Endothelial cell of umbilical vein (primary cell): Measurements from ENCODE around the gene ANAPC13. TPM values are rescaled to one million over a fixed set of nuclear protein-coding genes. Genes with fewer than 3 reads are reported as not detected.

ENCODE experiments used
- BruUV-seq: library from RNA; stranded (reverse); fragments of 400-500 nt; replicated peaks from 2 replicates; lab custom pipeline; 2021; lab: Mats Ljungman, UMichigan
- CTCF ChIA-PET: fragments of 300-600, 350-600 bp; sonication (Branson Sonifier 250); formaldehyde crosslinking; loops from one replicate; lab custom pipeline; 2021; ENCODE audit warnings: antibody characterized with exemption, inconsistent platforms; lab: Charles Lee
- POLR2A ChIA-PET: fragments of 300-600, 350-600 bp; sonication (Branson Sonifier 250); formaldehyde crosslinking; loops from one replicate; lab custom pipeline; 2021; ENCODE audit warnings: antibody characterized with exemption, inconsistent platforms; lab: Charles Lee
- DNase-seq: peaks from one replicate; pipeline ENCODE4 v3.0.0-alpha.2; 2011; ENCODE audit warnings: low read depth, low spot score
- FAIRE-seq: peaks from 2 replicates; lab custom pipeline; 2011; peaks lifted over from hg19 to GRCh38; lab: Jason Lieb, UNC
- H2AFZ ChIP-seq: 2 replicates; pipeline ENCODE4 v1.6.0; 2012; ENCODE audit warnings: low read depth, low read length, control low read depth, inconsistent platforms
- H3K27ac ChIP-seq: 2 replicates; pipeline ENCODE4 v1.5.1; 2011; ENCODE audit warnings: low read depth, mild to moderate bottlenecking, control low read depth, low read length, moderate library complexity; ENCODE audit not compliant: insufficient read depth
- H3K27me3 ChIP-seq, 2 experiments: 2 replicates each; pipeline versions ENCODE4 v1.6.0 to v1.6.1; 2011; ENCODE audit warnings: low read length in 2 of 2, mixed read lengths in 1 of 2; ENCODE audit not compliant: control insufficient read depth in 2 of 2, insufficient read depth in 2 of 2
- H3K36me3 ChIP-seq, 2 experiments: 2 replicates in 1 of 2; 3 replicates in 1 of 2; pipeline ENCODE4 v1.5.1; 2011; ENCODE audit warnings: low read length in 2 of 2, mild to moderate bottlenecking in 1 of 2, moderate library complexity in 1 of 2; ENCODE audit not compliant: control insufficient read depth in 2 of 2, insufficient read depth in 2 of 2; ENCODE audit errors: extremely low read depth in 1 of 2
- H3K4me1 ChIP-seq: 3 replicates; pipeline ENCODE4 v1.5.1; 2011; ENCODE audit warnings: mild to moderate bottlenecking, low read length; ENCODE audit not compliant: control insufficient read depth, insufficient read depth; ENCODE audit errors: extremely low read depth
- H3K4me2 ChIP-seq: 2 replicates; pipeline ENCODE4 v1.6.1; 2011; ENCODE audit warnings: low read length, control low read depth, mixed read lengths; ENCODE audit not compliant: insufficient read depth
- H3K4me3 ChIP-seq, 3 experiments: fragments of 200-600 bp in 1 of 3; sonication (generic), shearing (Covaris generic) in 1 of 3; replicated peaks in 1 of 3; 2 replicates each; pipeline ENCODE4 v1.5.1; 2011 to 2016; ENCODE audit warnings: control low read depth in 3 of 3, low read length in 3 of 3, mild to moderate bottlenecking in 2 of 3, inconsistent platforms in 1 of 3, low read depth in 1 of 3, moderate library complexity in 1 of 3; ENCODE audit not compliant: insufficient read depth in 1 of 3
- H3K79me2 ChIP-seq: 2 replicates; pipeline ENCODE4 v1.6.0; 2012; ENCODE audit warnings: low read length, inconsistent platforms; ENCODE audit not compliant: control insufficient read depth, insufficient read depth
- H3K9ac ChIP-seq: replicated peaks from 2 replicates; pipeline ENCODE3; 2011; ENCODE audit warnings: low read length, control low read depth; ENCODE audit not compliant: insufficient read depth; ENCODE audit errors: extremely low read depth
- H3K9me1 ChIP-seq: replicated peaks from 3 replicates; pipeline ENCODE4 v1.6.0; 2011; ENCODE audit warnings: mild to moderate bottlenecking, low read length; ENCODE audit not compliant: control insufficient read depth, insufficient read depth; ENCODE audit errors: extremely low read depth
- H3K9me3 ChIP-seq: replicated peaks from 2 replicates; pipeline ENCODE4 v1.5.1; 2012; ENCODE audit warnings: low read length, inconsistent platforms; ENCODE audit not compliant: control insufficient read depth, insufficient read depth
- H4K20me1 ChIP-seq: replicated peaks from 2 replicates; pipeline ENCODE3; 2011; ENCODE audit warnings: mild to moderate bottlenecking, low read length; ENCODE audit not compliant: control insufficient read depth, insufficient read depth; ENCODE audit errors: extremely low read depth
- EZH2 ChIP-seq: IDR thresholded peaks from 2 replicates; pipeline ENCODE4 v1.6.1; 2012; ENCODE audit warnings: borderline replicate concordance, low read depth, mild to moderate bottlenecking, moderate library complexity, low read length, inconsistent platforms; ENCODE audit not compliant: severe bottlenecking
- FOS ChIP-seq: IDR thresholded peaks from 2 replicates; pipeline ENCODE4 v1.6.1; 2011; ENCODE audit warnings: mild to moderate bottlenecking, low read length, moderate library complexity, borderline replicate concordance; ENCODE audit not compliant: insufficient read depth
- GATA2 ChIP-seq: IDR thresholded peaks from 2 replicates; pipeline ENCODE4 v1.7.0; 2011; ENCODE audit warnings: low read depth, mild to moderate bottlenecking, moderate library complexity, mixed read lengths, low read length; ENCODE audit not compliant: insufficient read length, insufficient read depth
- JUN ChIP-seq: IDR thresholded peaks from 2 replicates; pipeline ENCODE4 v1.6.1; 2011; ENCODE audit warnings: borderline replicate concordance, low read depth; ENCODE audit not compliant: insufficient read length, insufficient read depth
- MYC ChIP-seq: IDR thresholded peaks from one replicate; pipeline ENCODE4 v1.6.1; 2011; ENCODE audit warnings: mild to moderate bottlenecking, low read depth, low read length
- POLR2A ChIP-seq: IDR thresholded peaks from 2 replicates; pipeline ENCODE4 v1.6.1; 2012; ENCODE audit warnings: low read depth, mild to moderate bottlenecking, control low read depth, low read length
- POLR2AphosphoS5 ChIP-seq: IDR thresholded peaks from 2 replicates; pipeline ENCODE4 v1.6.1; 2012; ENCODE audit warnings: low read depth, mild to moderate bottlenecking, control low read depth, low read length, moderate library complexity; ENCODE audit not compliant: insufficient read depth
- dilution Hi-C: fragments of 300-500 bp; cut with MboI; formaldehyde crosslinking; loops from one replicate; pipeline ENCODE4 v1.15.0; 2019; ENCODE audit warnings: low sequenced_read_pairs; ENCODE audit not compliant: extremely low pct_ligation_motif_present
- intact Hi-C: fragments of 100-400 bp; cut with micrococcal nuclease; formaldehyde crosslinking; loops from one replicate; pipeline ENCODE4 v1.10.0; 2022
- polyA plus RNA-seq, 4 experiments: library from polyadenylated mRNA; depleted of rRNA in 3 of 4; stranded (reverse) in 3 of 4; unstranded in 1 of 4; fragments of >200 nt; gene quantifications; 2 replicates each; pipeline versions ENCODE4 v1.2.1 to v1.2.3, GENCODE V29; 2011 to 2012; ENCODE audit warnings: missing spikeins in 1 of 4
- total RNA-seq: library from RNA; stranded (reverse); gene quantifications from 2 replicates; pipeline ENCODE4 v1.2.3, GENCODE V29; 2021
- TF ChIP-seq, protein P1 (sequence below), 2 donors: IDR thresholded peaks; 1 replicate in 1 of 2; 2 replicates in 1 of 2; pipeline ENCODE4 v1.5.1; 2011; ENCODE audit warnings: low read length in 2 of 2, mild to moderate bottlenecking in 2 of 2, moderate library complexity in 2 of 2, control low read depth in 1 of 2, inconsistent platforms in 1 of 2, low read depth in 1 of 2; ENCODE audit not compliant: insufficient read depth in 1 of 2; ENCODE audit errors: extremely low read depth in 1 of 2
- TF ChIP-seq, protein P2 (sequence below): IDR thresholded peaks from 2 replicates; pipeline ENCODE4 v1.6.1; 2011; ENCODE audit not compliant: insufficient read depth, insufficient read length

The ANAPC13 gene
- total and polyA plus RNA-seq, 2 donors (not counting 3 experiments of a cell fraction or from before 2014, with no cell fraction given), result 48.4 to 50.8 TPM

GRCh38 chr3:134453631-134454030 is 32.2 kb downstream of the ANAPC13 start:
- H3K27me3 ChIP-seq, result peaks cover 0 to 19% of the 10 kb centered on the region in 2 experiments
- no peaks in the 10 kb centered on the region for H3K79me2 ChIP-seq
- no peak for TF ChIP-seq POLR2A
- TF ChIP-seq, protein P1, sequence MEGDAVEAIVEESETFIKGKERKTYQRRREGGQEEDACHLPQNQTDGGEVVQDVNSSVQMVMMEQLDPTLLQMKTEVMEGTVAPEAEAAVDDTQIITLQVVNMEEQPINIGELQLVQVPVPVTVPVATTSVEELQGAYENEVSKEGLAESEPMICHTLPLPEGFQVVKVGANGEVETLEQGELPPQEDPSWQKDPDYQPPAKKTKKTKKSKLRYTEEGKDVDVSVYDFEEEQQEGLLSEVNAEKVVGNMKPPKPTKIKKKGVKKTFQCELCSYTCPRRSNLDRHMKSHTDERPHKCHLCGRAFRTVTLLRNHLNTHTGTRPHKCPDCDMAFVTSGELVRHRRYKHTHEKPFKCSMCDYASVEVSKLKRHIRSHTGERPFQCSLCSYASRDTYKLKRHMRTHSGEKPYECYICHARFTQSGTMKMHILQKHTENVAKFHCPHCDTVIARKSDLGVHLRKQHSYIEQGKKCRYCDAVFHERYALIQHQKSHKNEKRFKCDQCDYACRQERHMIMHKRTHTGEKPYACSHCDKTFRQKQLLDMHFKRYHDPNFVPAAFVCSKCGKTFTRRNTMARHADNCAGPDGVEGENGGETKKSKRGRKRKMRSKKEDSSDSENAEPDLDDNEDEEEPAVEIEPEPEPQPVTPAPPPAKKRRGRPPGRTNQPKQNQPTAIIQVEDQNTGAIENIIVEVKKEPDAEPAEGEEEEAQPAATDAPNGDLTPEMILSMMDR (IDR thresholded peaks at IDR 0.05; ENCODE audit: extremely low read depth in 1 of 2, insufficient read depth in 1 of 2, low read depth in 1 of 2, low read length in 2 of 2), result peak; percentile 11 to 18
- H3K4me1 ChIP-seq, result no peaks in the 10 kb centered on the region
- no peak overlapping the region for H3K9ac ChIP-seq
- ChIA-PET POLR2A (no interaction called here), CTCF (interaction anchor here (1.0 to 2.2 kb wide), 3 partner anchors 23 to 146 kb away, joined by 3 to 5 read pairs (median 3); no protein-coding TSS in a partner anchor)
- dilution Hi-C loops (no loop called here), intact Hi-C loops (loop anchor here (1.0 to 2.0 kb wide), 2 partner anchors 79 to 145 kb away; partner anchors contain the start of gene AMOTL2)
- H4K20me1 ChIP-seq, result no peaks in the 10 kb centered on the region
- DNase-seq, result peak; percentile 32
- no TSS peak for BruUV-seq
- H3K36me3 ChIP-seq, result no peaks in the 10 kb centered on the region
- no peak overlapping the region for H3K4me3 ChIP-seq
- H3K9me3 ChIP-seq, result no peaks in the 10 kb centered on the region
- H3K4me2 ChIP-seq, result no peak overlapping the region
- H3K27ac ChIP-seq, result no peak overlapping the region
- H2AFZ ChIP-seq, result no peak overlapping the region
- no peaks in the 10 kb centered on the region for H3K9me1 ChIP-seq
- FAIRE-seq, result no peak

- TF ChIP-seq, protein P2, sequence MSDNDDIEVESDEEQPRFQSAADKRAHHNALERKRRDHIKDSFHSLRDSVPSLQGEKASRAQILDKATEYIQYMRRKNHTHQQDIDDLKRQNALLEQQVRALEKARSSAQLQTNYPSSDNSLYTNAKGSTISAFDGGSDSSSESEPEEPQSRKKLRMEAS, result no peak
- TF ChIP-seq JUN (no peak), POLR2AphosphoS5 (no peak), EZH2 (no peak), FOS (no peak), GATA2 (no peak), MYC (no peak), POLR2A (no peak)
- TF ChIP-seq, protein P1 (IDR thresholded peaks at IDR 0.05; ENCODE audit: extremely low read depth in 1 of 2, insufficient read depth in 1 of 2, low read depth in 1 of 2, low read length in 2 of 2), result no peak
- intact Hi-C loops, result loop anchor here (1.0 kb wide), 1 partner anchor 142 kb away; no protein-coding TSS in a partner anchor
- no peak for FAIRE-seq
These were observed 35.8 kb downstream of the ANAPC13 start for GRCh38 chr3:134449951-134450350.

More at GRCh38 chr3:134449951-134450350, 35.8 kb downstream of the ANAPC13 start:
- Histone ChIP-seq H3K4me2 (no peak overlapping the region), H3K9ac (no peak overlapping the region), H3K9me1 (no peaks in the 10 kb centered on the region), H3K79me2 (no peaks in the 10 kb centered on the region), H3K27me3 (peaks cover 0 to 6% of the 10 kb centered on the region in 2 experiments), H3K9me3 (no peaks in the 10 kb centered on the region), H3K36me3 (no peaks in the 10 kb centered on the region), H3K4me3 (no peak overlapping the region), H3K4me1 (peaks cover 23% of the 10 kb centered on the region), H3K27ac (no peak overlapping the region), H4K20me1 (no peaks in the 10 kb centered on the region), H2AFZ (no peak overlapping the region)
- dilution Hi-C loops, result no loop called here
- peak; percentile 77 for DNase-seq
- ChIA-PET POLR2A (no interaction called here), CTCF (interaction anchor here (0.7 to 1.9 kb wide), 5 partner anchors 22 to 142 kb away, joined by 3 to 9 read pairs (median 5); partner anchors contain the start of gene AMOTL2)
- no TSS peak for BruUV-seq
